ENCODE results near the gene PGBD2.
"Not testable (repeated sequence)": the region's sequence is repeated elsewhere in the genome, so short reads cannot be mapped to it uniquely, and the experiment has no call there.

PGBD2 gene

GRCh38 chr1:248906009-248906752, at the start of gene PGBD2:
Gene PGBD2, plus strand, starts transcription at chr1:248906235. Its CDS starts 7,628 bp downstream, at chr1:248913863.
- DNase-seq: peak; percentile 68 to 100 (median 92)

- DNase-seq: no peak
These were observed 48.8 kb upstream of the PGBD2 start for GRCh38 chr1:248857201-248857600.

GRCh38 chr1:248857749-248858095, 48.3 kb upstream of the PGBD2 start:
- no peak for DNase-seq

- DNase-seq: peak in 21 of 56 donors; percentile 16 to 76 (median 47)
These were observed 47.7 kb upstream of the PGBD2 start for GRCh38 chr1:248858096-248858890.

GRCh38 chr1:248858891-248859889, 46.8 kb upstream of the PGBD2 start, which contains the start of gene ZNF692:
Gene ZNF692, minus strand, starts transcription at chr1:248859085. Its CDS starts 776 bp downstream, at chr1:248858309.
- peak; percentile 73 to 98 (median 92) for DNase-seq

- no peak for DNase-seq
These were observed 46.0 kb upstream of the PGBD2 start for GRCh38 chr1:248860007-248860406.

- no peak for DNase-seq
These were observed 44.4 kb upstream of the PGBD2 start for GRCh38 chr1:248861616-248862015.

- no peak for DNase-seq
These were observed 43.4 kb upstream of the PGBD2 start for GRCh38 chr1:248862695-248862997.

- peak in 51 of 56 donors; percentile 11 to 89 (median 61) for DNase-seq
These were observed 42.8 kb upstream of the PGBD2 start for GRCh38 chr1:248862998-248863881.

- no peak for DNase-seq
These were observed 34.1 kb upstream of the PGBD2 start for GRCh38 chr1:248871837-248872401.

- peak in 23 of 56 donors; percentile 28 to 70 (median 48) for DNase-seq
These were observed 33.2 kb upstream of the PGBD2 start for GRCh38 chr1:248872752-248873408.

GRCh38 chr1:248873409-248873992, 32.5 kb upstream of the PGBD2 start:
- DNase-seq: peak; percentile 83 to 98 (median 91)

GRCh38 chr1:248873993-248874533, 32.0 kb upstream of the PGBD2 start:
- peak in 44 of 56 donors; percentile 30 to 95 (median 74) for DNase-seq

GRCh38 chr1:248881261-248881660, 24.8 kb upstream of the PGBD2 start:
- DNase-seq: no peak

GRCh38 chr1:248882427-248882826, 23.6 kb upstream of the PGBD2 start:
- DNase-seq: not testable (repeated sequence)

GRCh38 chr1:248884632-248885295, 21.3 kb upstream of the PGBD2 start:
- DNase-seq: no peak

GRCh38 chr1:248885646-248886045, 20.4 kb upstream of the PGBD2 start:
- no peak for DNase-seq
